GM20000 (cell line): Measurements from ENCODE around the gene PTPRM.

ENCODE experiments used
- DNase-seq: peaks from one replicate; pipeline ENCODE4 v3.0.0; 2012; ENCODE audit warnings: low spot score
- CTCF ChIP-seq: IDR thresholded peaks from 2 replicates; pipeline ENCODE4 v1.5.1; 2012; ENCODE audit warnings: mild to moderate bottlenecking, control low read depth; ENCODE audit errors: extremely low read depth, missing control alignments

Gene PTPRM

GRCh38 chr18:8006979-8007378 lies 439.9 kb downstream of the PTPRM start:
- no peak for TF ChIP-seq CTCF

GRCh38 chr18:8008033-8008432 lies 440.9 kb downstream of the PTPRM start:
- no peak for DNase-seq

More at GRCh38 chr18:8006979-8007378, 439.9 kb downstream of the PTPRM start:
- DNase-seq: no peak

GRCh38 chr18:8011361-8011760 lies 444.2 kb downstream of the PTPRM start:
- DNase-seq: no peak
- no peak for TF ChIP-seq CTCF

More at GRCh38 chr18:8008033-8008432, 440.9 kb downstream of the PTPRM start:
- TF ChIP-seq CTCF: no peak

GRCh38 chr18:8011906-8012305 lies 444.8 kb downstream of the PTPRM start:
- no peak for DNase-seq
- TF ChIP-seq CTCF: no peak

- no peak for TF ChIP-seq CTCF
- no peak for DNase-seq
Measured at GRCh38 chr18:8018701-8019331, 451.7 kb downstream of the PTPRM start.

GRCh38 chr18:8019600-8019999 lies 452.5 kb downstream of the PTPRM start:
- DNase-seq: no peak
- TF ChIP-seq CTCF: no peak

- DNase-seq: no peak
- no peak for TF ChIP-seq CTCF
Measured at GRCh38 chr18:8020132-8020846, 453.2 kb downstream of the PTPRM start.
